ENCODE data around the gene ADCY2. TPM values are rescaled to one million over a fixed set of nuclear protein-coding genes. Genes with fewer than 3 reads are reported as not detected.

The ADCY2 gene
- total RNA-seq, 1 donor from 2014 or later, result 2.4 TPM

GRCh38 chr5:7663808-7664207 lies 267.9 kb downstream of the ADCY2 start:
- no peak for DNase-seq (ENCODE audit: low spot score)

- DNase-seq (ENCODE audit: low spot score), result no peak
Measured at GRCh38 chr5:7664208-7664607, 268.3 kb downstream of the ADCY2 start.

DNA sequence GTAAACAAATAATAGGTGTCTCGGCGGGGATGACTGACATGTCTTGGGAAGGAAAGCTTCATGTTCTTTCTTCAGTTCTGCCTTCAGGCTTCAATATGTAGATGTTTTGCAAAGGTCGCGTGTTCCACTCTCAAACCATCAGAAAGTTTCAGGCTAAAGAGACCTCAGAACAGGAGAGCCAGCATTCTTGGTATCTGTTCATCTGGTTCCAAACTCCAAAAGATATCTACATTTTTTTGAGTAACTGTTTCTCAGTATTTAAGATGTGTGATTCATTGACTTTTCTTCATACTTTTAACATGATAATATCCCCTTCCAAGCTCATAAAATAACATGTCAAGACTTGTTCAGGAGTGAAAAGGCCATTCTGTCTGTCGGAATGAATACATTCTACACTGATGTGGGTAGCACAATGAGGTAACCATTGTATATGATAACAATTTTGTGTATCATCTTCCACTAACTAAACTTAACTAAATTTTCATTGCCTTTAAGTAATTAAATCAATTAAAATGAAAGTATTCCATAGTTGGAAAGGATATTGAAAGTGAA lies 271.4 kb downstream of the ADCY2 start:
- DNase-seq (ENCODE audit: low spot score), result no peak

DNA sequence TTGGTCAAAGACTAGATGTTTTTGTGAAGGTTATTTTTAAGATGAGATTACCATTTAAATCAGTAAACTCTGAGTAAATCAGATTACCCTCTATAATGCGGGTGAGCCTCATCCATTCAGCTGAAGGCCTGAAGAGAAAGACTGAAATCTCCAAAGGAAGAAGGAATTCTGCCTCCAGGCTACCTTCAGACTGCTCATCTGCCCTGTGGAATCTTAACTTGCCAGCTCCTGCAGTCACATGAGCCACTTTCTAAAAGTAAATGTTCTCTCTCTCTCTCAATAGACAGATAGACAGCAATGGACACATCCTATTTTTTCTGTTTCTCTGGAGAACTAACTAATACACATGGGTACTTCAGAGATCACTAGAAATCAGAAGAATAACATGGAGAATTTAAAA lies 272.2 kb downstream of the ADCY2 start:
- no peak for DNase-seq (ENCODE audit: low spot score)

- DNase-seq (ENCODE audit: low spot score), result no peak
Measured at GRCh38 chr5:7668627-7669026, 272.7 kb downstream of the ADCY2 start.

GRCh38 chr5:7671381-7671993 lies 275.5 kb downstream of the ADCY2 start:
- no peak for DNase-seq (ENCODE audit: low spot score)

DNA sequence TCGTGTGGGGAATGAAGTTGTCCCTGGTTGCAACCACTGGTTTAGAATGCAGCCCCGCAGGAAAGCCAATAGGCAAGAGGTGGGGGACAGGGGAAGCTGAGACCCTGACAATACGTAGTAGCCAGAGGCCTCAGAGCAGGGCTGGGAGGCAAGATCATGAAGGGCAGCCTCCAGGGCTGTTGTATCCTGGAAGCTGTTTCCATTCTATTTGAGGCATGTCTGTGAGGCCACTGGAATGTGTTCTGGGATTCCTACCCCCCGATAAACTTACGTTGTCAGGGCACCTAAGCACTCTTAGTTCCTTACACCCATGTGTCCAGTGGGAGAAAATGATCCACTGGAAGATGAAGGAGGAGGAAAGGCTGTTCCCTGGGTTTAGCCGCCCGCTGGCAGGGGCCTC lies 277.7 kb downstream of the ADCY2 start:
- DNase-seq (ENCODE audit: low spot score), result no peak

GRCh38 chr5:7676455-7676854 lies 280.5 kb downstream of the ADCY2 start:
- no peak for DNase-seq (ENCODE audit: low spot score)

- DNase-seq (ENCODE audit: low spot score), result no peak
Measured at GRCh38 chr5:7678030-7678429, 282.1 kb downstream of the ADCY2 start.

GRCh38 chr5:7679663-7680062 lies 283.7 kb downstream of the ADCY2 start:
- no peak for DNase-seq (ENCODE audit: low spot score)

- DNase-seq (ENCODE audit: low spot score), result no peak
Measured at GRCh38 chr5:7680260-7680659, 284.3 kb downstream of the ADCY2 start.

- DNase-seq (ENCODE audit: low spot score), result peak; percentile 27
Measured at GRCh38 chr5:7682379-7682778, 286.4 kb downstream of the ADCY2 start.

DNA sequence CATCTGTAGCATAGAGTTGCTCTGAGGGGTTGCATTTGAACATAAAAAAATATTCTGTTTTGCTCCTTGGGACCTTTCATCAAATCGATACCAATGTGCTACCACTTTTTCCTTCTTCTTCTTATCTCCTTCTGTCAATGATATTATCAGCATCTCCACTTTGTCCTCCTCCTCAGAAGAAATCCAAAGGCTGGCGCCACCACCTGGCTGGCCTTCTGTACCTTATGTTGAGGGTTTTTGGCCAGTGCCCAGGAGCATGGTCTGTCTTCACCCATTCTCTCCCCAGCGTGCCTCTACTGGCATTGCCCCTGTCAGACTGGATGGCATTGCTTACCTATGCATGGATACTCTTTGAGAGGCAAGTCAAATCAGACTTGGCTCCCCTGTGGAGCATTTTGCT lies 287.8 kb downstream of the ADCY2 start:
- DNase-seq (ENCODE audit: low spot score), result no peak

DNA sequence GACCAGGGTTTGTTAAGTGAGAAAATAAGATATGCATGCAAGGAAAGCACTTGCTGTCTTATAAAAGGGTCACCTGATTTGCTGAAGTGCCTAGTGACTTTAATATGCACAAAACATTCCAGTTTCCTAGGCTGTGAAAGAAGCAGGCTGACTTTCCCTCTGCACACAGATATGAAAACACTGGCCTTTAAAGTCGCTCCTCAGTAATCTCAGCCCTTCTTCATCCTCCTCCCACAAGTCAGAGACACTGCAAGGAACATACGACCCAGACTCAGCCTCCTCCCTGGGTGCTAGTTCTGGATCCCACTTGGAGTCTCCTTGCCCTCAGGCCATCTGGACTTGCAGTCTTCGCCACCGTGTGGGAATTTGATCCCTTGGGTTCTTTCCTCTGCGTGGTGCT lies 288.9 kb downstream of the ADCY2 start:
- DNase-seq (ENCODE audit: low spot score), result no peak

DNA sequence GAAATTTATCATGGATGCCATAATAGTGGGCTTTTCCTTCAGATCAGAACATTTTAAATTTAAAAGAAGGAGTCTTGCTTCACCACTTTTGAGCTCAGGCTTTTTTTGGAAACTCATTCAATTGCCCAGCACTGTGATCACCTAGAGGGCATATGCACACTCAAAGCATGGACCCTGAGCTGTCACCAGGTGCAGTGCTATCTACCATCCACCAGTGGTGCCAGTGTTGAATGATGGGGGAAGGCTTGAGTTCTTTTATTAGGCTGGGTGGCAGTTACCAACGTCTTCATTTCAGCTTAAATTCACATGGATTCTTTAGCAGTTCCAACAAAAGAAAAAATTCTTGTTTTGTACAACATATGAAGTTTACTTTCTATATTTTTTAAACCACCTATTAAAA lies 290.9 kb downstream of the ADCY2 start:
- DNase-seq (ENCODE audit: low spot score), result no peak

- no peak for DNase-seq (ENCODE audit: low spot score)
Measured at GRCh38 chr5:7690557-7690956, 294.6 kb downstream of the ADCY2 start.

GRCh38 chr5:7705261-7705660 lies 309.3 kb downstream of the ADCY2 start:
- DNase-seq (ENCODE audit: low spot score), result no peak

GRCh38 chr5:7705736-7706135 lies 309.8 kb downstream of the ADCY2 start:
- no peak for DNase-seq (ENCODE audit: low spot score)

- no peak for DNase-seq (ENCODE audit: low spot score)
Measured at GRCh38 chr5:7706256-7706655, 310.3 kb downstream of the ADCY2 start.

GRCh38 chr5:7714119-7714518 lies 318.2 kb downstream of the ADCY2 start:
- DNase-seq (ENCODE audit: low spot score), result no peak

DNA sequence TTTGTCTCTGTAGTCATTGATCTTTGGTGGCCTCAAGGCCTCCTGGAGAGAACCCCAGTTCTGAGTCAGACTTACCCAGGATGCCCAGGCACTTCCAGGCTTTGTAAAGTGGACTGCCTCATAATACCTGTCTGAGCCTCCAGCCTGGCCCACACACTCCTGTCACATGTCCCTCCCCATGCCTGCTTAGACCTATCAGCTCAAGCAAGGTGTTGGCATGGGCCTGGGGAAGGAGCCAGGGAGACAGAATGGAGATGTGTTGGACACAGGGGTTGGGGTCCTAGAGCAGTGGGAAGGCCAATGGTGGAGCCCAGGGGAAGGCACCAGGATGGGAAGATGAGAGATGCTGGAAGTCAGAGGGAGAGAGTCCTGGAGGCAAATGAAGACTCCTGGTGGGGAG lies 318.8 kb downstream of the ADCY2 start:
- DNase-seq (ENCODE audit: low spot score), result no peak

GRCh38 chr5:7717691-7718090 lies 321.8 kb downstream of the ADCY2 start:
- DNase-seq (ENCODE audit: low spot score), result no peak

DNA sequence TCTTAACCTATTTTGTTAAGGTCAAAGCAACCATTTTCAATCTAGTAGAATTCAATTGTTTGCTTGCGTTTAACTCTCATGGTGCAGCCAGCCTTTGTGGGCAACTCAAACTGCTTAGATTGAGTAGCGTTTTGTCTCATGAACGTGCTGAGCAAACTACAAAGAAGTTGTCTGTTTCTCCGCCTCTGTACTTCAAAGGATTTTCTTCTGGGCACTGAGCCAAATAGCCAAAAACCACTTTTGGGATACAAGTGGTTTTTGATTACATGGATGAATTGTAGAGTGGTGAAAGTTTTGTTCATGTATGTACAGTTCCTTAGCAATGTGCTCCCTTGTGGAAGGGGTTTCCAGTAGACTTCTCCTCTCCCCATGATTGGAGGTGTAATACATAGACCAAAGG lies 332.1 kb downstream of the ADCY2 start:
- no peak for DNase-seq (ENCODE audit: low spot score)

DNA sequence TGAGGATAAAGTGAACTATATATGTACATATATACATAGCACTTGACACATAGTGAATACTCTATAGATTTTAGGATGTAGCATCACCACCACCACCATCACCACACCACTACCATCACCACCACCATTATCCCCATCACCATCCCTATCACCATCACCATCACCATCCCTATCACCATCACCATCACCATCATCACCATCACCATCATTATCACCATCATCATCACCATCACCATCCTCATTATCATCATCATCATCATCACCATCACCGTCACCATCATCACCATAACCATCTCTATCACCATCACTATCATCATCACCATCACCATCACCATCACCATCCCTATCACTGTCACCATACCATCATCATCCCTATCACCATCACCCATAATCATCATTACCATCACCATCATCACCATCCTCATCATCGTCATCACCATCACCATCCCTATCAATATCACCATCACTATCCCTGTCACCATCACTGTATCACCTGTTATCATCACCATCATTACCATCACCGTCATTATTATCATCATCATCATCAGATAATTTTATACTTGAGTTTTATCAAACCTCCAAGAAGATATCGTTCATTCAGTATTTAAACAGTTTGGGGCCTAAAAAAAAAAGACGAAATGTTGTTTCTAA lies 345.6 kb downstream of the ADCY2 start:
- DNase-seq (ENCODE audit: low spot score), result no peak
